Stimulated activated CD8-positive, alpha-beta memory T cell treated with anti-CD3 and anti-CD28 coated beads, Interleukin-7, amount 100 ng/mL, for 1 hour (primary cell): Measurements from ENCODE around the gene NAV2.

Experiments used
- DNase-seq, 2 donors: peaks; one replicate each; pipeline ENCODE4 v3.0.0-alpha.2; 2020; ENCODE audit warnings: low read depth in 2 of 2

Gene NAV2, protein sequence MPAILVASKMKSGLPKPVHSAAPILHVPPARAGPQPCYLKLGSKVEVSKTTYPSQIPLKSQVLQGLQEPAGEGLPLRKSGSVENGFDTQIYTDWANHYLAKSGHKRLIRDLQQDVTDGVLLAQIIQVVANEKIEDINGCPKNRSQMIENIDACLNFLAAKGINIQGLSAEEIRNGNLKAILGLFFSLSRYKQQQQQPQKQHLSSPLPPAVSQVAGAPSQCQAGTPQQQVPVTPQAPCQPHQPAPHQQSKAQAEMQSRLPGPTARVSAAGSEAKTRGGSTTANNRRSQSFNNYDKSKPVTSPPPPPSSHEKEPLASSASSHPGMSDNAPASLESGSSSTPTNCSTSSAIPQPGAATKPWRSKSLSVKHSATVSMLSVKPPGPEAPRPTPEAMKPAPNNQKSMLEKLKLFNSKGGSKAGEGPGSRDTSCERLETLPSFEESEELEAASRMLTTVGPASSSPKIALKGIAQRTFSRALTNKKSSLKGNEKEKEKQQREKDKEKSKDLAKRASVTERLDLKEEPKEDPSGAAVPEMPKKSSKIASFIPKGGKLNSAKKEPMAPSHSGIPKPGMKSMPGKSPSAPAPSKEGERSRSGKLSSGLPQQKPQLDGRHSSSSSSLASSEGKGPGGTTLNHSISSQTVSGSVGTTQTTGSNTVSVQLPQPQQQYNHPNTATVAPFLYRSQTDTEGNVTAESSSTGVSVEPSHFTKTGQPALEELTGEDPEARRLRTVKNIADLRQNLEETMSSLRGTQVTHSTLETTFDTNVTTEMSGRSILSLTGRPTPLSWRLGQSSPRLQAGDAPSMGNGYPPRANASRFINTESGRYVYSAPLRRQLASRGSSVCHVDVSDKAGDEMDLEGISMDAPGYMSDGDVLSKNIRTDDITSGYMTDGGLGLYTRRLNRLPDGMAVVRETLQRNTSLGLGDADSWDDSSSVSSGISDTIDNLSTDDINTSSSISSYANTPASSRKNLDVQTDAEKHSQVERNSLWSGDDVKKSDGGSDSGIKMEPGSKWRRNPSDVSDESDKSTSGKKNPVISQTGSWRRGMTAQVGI (N-terminal part only)

DNA sequence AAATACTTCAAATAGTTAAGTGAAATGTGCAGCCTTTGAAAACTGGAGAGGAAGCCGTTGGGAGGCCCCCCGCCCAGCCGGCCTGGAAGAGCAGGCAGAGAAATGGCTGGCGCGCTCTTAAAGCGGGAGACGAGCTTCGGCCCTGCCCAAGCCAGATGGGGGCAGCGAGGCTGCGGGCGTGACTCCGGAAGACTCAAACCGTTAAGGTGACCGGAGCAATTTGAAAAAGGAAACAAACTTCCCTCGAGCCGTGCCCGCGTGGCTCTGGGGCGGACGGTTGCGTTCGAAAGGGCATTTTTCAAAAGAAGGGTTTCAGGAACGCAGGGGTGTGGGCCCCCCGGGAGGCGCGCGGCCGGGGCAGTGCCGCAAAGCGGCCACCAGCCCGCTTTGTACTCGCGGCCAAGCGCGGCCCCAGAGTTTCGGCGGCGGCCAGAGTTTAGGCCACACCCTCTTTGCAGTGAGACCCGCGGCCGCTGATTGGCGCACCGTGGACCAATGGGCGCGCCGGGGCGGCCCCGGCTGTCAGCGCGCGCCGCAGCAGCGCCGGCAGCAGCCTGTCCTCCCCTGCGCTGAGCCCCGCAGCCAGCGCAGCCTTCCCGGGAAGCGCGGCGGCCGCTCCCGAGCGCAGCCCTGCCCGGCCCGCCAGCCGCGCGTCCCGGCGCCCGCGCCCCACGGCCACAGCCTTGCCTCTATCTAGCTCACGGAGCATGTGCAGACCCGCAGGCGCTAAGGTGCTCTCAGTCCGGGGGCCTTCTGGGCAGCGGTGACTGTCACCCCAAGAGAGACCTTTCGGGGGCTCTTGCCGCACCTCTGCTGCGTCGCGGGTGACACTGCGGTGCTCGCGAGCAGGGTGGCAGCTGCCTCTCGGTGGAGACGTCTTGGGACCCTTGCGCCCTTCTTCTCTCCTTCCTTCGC lies at the start of gene NAV2:
Gene NAV2, plus strand, starts transcription at position 557 of the 915 bp plus-strand sequence. CDS start 859 bp downstream, outside the sequence.
- peak; percentile 44 to 47 for DNase-seq

DNA sequence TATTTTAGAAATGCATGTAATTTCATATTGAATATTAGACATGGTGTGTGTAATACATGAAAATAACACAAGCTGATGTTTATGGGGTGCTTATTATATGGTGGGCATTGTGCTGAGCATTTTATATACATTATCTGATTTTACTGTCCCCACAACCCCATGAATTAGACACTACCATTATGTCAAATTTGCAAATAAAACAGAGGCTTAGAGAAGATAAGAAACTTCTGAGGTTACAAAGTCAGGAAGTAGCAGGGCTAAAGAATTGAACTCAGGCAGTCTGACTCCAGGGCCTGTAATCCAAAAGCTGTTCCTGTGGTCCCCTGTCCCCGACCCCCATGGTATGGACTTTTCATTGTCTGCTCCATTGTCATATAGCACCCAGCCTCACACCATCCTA lies 49.4 kb upstream of the NAV2 start:
- DNase-seq: no peak

DNA sequence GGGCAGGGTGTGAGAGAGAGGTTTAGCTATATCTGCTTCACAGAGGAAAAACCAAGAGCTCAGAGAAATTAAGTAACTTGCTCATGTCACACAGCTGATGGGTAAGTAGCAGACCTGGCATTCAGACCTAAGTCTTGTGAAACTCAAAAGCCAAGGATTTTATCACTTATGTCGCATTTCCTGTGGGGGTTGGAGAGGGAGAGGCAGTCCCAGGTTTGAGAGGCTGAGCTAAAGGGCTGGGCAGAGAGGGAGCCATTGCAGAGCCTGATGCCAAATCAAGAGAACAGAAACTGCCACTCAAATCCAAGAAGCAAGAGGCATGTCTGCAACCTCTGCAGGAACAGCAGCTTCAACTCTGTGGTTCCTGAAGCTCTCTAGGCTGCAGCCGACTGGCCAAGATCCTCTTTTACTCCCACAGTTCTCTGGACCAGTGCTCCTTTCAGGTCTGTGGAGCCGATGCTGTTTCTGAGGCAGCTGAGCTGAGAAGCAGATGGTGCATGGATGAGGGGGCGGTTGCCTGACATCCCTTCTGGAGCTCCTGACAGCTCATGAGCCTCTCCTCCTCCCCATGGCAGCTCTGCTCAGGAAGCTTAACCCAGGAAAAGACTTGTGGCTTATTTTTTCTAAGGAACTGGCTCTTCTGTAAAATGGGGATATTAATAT lies 47.6 kb upstream of the NAV2 start:
- DNase-seq: no peak

DNA sequence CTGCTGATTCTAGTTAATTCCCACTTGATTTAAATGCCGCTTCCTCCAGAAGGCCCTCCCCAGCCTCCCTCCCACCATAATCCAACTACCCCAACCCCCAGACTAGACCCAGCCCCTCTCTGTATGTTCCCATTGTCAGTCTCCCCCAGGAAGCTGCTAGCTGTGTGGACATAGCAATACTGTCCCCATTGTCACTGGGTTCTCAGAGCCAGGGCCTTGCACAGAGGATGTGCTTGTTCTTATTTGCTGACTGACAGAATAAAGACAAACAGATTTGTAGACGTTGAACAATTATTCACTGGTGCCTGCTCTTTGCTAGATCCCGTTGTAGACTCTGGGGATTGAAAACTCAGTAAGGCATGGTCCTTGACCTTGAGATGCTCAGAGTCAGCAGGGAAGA lies 45.7 kb upstream of the NAV2 start:
- DNase-seq: no peak

DNA sequence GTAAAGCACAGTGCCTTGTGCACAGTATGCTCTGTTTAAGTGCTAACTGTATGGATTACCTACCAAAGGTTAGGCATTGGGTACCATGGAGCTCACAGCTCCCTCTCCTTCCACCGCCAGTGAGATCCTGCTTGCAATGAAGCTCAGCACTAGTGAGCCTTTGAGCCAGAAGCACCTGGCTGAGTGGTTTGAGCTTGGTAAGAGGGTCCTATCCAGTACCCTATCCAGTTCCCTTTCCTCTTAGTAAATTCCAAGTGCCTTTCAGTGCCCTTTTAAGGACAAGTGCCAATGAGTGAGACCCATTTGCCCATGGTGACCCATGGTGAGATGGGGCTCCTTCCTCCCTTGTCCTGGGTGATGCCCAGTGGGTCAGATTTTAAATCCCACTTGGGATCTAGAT lies 43.1 kb upstream of the NAV2 start:
- DNase-seq: no peak

DNA sequence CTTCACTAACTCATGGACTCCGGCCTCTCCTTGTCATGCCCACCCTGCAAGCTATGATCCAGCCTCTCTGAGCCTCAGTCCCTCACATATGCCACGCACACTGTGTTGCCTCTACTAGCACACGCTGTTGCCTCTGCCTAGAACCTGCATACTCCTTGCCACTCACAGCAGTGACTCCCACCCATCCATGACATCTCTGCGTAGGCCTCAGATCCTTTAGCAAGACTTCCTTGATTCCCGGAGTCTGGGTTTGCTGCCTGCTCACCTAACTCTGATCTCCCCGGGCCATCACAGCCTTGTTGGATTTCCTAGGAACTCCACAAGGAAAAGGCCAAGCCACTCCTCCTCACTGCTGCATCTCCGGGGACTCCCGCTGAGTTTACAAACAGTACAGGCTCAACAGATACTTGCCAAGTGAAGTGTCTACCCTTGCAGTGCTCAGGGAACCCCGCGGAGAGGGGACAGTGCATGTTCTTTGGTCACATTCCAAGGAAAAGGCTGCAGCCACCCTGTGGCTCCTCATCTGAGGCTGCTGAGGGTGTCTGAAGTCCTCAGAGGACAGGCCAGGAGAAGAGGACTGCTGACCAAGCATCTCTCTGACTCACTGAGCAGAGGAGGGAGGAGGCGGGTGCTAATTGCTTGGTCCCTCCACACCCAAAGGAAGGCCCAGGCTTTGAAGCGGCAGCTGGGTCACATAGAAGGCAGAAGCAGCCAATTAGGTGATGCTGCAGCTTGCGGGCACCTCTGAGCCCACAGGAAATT lies 42.4 kb upstream of the NAV2 start:
- no peak for DNase-seq

DNA sequence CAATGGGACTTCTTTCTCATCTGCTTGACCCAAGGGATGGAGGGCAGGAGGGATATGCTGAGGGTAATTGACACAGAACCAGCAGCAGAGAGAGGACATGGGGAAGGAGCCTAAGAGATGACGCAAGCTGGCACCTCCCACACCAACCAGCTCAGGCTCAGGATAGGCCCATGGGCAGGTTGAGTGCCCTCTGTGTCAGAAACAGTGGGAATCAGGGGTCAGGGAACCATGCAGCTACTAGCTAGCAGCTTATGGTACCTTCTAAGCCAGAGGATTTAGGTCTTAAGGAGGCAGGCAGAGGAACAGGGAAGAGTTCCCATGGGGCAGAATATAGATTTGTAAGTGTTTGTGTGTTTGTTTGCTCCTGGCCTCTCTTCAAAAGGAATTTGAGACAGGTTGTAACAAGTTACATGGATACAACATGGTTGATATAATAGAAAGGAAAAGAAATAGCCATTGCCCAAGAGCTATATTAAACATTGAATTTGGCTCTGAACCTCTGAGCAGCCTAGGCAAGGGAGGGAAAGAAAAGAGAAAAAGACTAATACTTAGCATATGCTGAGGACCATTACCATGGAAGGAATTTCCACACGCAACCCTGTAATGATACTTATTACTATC lies 39.9 kb upstream of the NAV2 start:
- no peak for DNase-seq

DNA sequence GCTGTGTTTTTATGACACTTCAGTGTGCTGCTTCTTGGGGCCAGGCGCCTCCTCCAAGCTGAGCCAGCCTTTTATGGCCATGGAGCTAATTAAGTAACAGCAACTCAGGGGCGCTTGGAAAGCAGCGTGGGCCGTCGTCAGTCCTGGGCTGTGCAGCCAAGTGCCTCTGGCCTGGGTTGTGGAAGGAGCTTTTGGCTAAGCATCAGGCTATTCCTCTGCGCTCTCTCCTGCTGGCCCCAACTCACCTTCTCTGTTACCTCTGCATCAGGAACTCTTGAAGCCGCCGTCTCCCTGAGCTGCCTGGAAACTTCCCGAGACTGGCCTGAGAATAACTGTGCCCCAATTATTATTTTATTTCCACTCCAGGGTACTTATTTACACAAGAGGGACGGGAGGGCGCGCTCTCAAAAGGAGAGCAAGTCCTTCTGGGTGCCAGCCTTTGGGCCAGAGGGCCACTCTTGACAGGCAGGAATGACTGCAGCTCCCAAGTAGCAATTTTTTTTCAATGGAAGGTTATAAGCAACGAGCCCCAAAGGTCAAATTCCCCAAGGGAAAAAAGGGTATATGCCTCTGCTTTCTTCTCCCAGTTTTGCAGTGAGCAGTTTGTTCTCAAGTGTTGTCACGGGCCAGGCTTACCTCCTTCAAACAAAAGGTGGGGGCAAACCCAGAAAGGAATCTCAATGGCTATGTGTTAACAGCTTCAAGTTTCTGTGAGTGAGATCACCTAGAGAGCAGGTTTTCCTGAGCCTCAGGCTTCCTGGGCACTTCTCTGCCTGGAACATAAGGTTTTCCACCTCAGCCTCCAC lies 38.5 kb upstream of the NAV2 start:
- DNase-seq: no peak

DNA sequence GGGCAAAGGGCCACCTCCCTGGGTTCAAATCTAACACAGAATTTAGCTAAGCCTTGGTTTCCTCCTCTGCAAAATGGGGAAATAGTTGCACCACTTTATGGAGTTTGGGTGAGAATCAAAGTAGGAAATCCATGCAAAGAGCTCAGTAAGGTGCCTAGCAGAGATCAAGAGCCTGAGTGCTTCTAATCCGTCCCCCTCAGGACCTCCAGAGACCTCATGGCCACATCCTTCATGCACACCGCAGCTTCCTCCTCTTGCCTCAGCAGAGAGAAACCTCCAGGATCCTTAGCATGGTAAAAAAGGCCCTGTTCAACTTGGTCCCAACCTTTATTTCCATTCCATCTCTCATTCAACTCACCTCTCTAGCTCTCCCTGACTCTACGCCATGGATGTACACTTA lies 37.8 kb upstream of the NAV2 start:
- no peak for DNase-seq

DNA sequence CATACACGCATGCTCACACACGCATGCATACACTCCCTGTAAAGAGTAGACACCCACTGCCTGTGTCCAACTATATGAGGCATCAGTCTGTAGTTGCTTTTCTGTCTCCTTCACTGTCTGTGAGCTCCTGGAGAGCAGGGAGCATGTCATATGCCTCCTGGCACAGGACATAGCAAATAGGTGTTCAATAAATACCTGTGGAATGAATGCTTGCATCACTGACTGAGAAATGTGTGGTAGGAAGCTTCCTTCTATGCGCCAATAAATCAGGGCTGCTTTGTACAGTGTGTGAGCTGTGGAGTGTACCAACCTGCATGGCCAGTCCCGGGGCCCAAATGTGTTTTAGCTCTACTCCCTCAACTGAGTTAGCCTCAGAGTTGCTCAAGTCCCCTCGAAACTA lies 37.2 kb upstream of the NAV2 start:
- no peak for DNase-seq

DNA sequence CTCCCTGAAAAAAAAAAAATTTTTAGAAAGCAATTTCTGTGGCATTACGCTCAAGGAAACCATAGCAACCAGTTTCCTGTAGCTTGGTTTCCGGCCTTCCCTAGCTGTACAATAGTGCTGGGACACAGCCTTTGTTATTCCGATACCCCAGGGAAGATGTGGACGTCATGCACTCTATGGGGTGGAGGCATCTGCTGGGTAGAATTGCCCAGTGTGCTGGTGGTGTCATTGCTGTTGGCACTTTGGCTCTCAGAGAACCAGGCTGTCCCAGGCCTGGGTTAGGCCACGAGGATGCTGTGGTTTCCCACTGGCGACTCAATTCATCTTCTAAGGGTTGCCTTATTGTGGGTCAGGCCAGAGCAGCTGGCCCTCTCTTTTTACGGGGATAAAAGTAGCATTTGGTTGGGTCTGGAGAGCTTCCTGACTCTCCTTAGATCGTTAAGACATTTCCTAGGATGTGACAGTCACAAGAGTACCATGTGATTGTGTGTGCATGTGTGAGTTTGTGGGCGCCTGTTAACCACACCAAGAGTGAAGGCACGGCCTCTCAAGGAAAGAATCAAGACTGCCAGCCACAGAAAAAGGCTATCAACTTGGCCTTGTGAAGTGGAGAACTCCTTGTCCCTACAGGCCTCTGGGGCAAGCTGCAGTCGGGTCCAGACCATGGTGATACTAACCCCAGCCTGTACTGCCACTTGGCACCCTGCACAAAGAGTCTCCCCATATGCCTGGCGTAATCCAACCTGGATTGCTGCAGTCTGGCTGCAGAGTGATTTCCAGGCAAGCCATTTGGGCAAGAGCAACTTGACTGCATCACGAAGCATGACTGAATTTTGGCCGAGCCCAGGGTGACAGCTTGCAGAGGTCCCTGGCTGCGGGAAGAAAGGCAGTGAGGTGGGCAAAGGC lies 35.9 kb upstream of the NAV2 start:
- DNase-seq: no peak

DNA sequence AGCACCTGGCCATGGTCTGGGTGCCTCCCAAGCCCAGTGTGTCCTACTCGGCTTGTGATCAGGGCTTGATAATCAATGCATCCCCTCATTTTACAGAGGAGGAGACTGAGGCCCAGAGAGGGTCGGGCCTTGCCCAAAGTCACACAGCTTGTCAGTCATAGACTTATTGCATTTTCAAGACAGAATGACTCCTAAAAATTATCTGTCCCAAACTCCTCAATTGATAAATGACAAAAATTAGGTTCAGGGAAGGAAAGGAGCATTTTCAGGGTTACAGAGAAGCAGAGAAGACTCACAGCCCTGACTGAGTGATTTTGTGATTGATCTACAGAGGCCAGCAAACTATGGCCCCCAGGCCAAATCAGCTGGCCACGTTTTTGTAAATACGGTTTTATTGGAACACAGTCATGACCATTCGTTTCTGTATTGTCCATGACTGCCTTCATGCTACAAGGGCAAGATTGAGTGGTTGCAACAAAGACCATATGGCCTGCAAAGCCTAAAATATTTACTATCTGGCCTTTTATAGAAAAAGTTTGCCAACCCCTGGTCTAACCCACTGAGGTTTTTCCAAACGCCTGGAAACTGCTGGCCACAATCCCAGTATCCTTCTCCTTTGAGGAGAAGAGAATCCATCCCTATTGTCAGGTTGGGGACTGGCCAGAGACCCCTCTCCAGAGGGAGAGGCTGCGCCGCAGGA lies 35.1 kb upstream of the NAV2 start:
- no peak for DNase-seq

DNA sequence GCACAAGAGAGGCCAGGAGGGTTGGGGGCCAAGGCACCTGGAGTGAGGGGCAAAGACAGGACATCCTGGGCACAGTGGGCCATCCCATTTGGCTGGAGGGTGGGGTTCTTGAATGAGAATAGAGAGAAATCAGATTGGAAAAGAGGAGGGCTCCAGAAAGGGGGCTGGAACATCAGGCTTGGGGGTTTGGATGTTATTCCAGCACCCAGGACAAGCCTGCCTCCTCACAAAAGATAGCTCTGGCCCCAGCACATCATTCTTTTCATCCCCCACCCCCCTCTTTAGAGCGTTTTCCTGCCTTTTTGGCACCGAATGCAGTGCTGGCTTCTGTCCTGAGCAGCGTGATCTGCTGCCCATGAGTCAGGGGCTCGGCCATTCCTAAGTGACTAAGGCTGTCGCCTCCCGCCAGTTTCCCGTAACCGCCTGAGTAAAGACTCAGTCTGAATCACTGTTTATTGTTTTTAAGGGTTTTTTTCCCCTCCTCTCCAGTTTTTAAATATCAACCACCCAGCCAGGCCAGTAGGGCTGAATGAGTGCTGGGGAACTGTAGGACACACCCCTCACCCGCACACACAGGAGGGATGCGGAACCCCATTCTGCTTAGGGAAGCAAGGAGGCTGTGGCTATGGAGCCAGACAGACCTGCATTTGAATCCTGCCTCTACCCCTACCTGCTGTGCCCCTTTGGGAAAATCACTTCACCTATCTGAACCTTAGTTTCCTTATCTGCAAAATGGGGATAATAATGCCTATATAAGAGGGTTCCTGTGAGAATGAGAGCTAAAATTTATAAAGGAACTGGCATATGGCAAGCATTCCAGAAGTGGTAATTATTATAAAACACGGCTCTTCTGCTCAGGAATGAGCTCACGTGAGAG lies 32.4 kb upstream of the NAV2 start:
- DNase-seq: no peak

DNA sequence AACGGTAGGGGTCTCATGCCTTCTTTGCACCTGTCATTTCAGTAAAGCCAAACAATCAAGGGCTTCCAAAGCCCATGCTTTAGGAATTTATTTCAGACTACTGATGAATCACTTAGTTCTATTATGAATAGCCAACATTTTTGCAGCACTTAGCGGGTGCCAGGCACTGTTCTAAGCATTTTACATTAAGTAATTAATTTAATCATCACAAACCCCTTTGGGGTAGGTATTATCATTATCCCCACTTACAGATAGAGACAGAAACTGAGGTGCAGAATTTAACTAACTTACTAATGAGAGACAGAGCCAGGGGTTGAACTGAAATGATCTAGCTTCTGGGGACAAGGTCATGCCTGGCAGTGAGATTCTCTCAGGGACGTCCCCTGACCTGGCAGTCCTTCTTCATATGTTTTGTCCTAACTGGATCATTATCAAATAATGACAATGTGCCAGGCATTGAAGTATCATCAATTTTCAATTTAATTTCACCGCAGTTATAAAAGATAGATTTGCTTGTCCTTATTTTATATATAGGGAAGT lies 31.7 kb upstream of the NAV2 start:
- no peak for DNase-seq

DNA sequence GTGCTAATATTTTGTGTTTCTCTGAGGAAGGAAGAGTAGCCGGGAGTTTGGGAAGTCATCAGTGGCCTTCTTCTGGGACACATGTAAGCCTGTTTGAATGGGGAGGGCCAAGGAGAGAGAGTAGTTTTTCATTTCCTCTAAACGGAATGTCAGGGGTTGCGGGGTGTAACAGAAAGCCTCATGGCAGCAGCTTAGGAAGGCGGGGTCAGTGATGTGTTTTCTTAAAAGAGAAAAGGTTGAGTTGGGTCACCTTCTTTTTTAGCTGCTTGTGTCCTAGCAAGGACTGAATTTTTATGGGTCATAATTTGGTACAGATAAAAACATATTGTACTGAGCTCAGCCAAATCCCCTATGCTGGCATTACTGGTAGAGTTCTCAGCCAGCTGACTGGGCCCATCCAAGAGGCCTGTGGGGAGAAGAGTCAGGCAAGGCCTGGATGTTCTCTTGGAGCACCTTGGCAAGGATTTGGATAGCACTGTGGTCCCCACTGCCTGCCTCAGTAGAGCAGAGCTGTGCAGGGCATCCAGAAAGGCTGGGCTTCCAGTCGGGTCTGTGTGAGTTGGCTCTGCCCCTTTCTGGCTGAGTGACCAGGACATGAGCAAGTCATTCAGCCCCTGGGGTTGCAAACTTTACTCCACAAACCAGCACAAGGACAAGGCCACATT lies 29.4 kb upstream of the NAV2 start:
- DNase-seq: no peak
